Dedifferentiated amniotic fluid mesenchymal stem cell (primary cell): ENCODE results near the gene SMCO4.

Source experiments
- DNase-seq: peaks from one replicate; pipeline ENCODE4 v3.0.0-alpha.2; 2016; ENCODE audit errors: extremely low spot score

Gene SMCO4

GRCh38 chr11:93504110-93505095 lies 38.8 kb downstream of the SMCO4 start:
- no peak for DNase-seq

DNA sequence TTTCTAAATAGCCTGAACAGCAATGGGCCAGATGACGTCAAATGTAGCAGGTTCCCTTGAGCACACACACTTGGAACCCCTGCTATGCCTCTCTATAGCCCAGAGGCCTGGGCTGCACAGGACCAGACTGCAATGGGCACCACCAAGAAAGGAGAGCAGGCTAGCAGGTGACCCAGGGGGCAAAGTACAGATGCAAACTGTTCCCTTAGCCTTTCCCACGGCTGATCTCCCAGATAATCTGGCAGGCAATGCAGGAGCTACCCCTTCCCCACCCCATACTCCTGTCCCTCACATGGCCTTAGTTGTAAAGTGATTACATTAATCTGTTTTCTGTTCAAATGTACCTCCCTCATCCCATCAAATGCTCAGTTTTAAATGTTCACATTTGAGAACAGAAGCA lies 41.3 kb downstream of the SMCO4 start:
- DNase-seq = no peak

DNA sequence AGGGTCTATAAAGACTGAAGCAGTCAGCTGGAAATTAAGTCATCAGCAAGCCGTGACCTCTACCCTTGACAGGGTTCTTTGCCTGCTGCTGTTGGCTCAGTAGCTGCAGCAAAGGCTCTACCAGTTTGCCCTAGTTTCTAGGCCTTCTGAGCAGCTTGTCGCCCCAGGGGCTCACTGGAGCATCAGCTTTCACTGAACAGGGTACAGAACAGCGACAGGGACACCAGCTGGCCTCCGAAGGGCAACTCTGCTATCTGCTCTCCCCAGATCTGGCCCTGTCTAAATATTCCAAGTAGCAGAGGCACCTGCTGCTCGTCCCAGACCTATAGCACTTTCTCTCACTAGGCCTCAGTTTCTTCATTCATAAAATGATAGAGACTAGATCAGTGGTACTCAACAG lies 42.4 kb downstream of the SMCO4 start:
- DNase-seq = no peak

DNA sequence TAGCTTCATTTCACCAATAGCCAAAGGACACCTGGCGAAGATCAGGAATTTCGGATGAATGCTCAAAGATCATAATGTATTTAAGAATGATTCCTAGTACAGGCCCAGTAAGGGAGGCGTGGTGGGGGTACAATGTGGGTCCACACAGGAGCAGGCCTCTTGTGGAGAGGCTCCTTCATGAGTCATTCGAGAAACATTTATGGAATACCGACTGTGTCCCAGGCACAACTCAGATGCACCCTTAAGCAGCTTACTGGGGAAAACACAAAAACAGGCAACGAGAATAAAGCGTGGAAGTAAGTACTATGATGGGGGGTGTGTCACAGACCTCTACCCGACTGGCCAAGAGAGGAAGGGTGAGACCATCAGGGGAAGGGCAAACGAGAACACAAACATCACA lies 44.5 kb downstream of the SMCO4 start:
- no peak for DNase-seq

DNA sequence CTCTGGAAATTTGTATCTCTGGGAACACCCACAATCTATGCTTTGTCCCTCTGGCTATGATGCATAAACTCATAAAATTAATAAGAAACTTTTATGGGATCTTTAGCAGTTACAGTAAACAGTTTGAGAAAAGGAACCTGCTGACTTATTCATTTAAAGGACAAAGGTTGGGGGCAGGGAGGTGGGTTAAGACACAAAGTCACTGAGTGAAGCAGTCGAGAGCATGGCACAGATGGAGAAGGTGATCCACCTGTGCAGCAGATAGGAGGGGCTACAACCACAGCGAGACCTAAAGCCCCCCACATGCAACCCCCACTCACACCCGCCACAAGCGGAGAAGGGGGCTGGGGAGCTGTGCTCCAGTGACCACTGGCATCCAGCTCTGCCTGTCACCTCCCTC lies 45.0 kb downstream of the SMCO4 start:
- no peak for DNase-seq

- DNase-seq = no peak
Measured at GRCh38 chr11:93497596-93497995, 45.6 kb downstream of the SMCO4 start.

- DNase-seq = no peak
Measured at GRCh38 chr11:93494357-93494756, 48.8 kb downstream of the SMCO4 start.

GRCh38 chr11:93493252-93493897 lies 49.8 kb downstream of the SMCO4 start:
- DNase-seq = no peak

- no peak for DNase-seq
Measured at GRCh38 chr11:93492464-93493251, 50.5 kb downstream of the SMCO4 start.

GRCh38 chr11:93491973-93492372 lies 51.2 kb downstream of the SMCO4 start:
- DNase-seq = no peak

DNA sequence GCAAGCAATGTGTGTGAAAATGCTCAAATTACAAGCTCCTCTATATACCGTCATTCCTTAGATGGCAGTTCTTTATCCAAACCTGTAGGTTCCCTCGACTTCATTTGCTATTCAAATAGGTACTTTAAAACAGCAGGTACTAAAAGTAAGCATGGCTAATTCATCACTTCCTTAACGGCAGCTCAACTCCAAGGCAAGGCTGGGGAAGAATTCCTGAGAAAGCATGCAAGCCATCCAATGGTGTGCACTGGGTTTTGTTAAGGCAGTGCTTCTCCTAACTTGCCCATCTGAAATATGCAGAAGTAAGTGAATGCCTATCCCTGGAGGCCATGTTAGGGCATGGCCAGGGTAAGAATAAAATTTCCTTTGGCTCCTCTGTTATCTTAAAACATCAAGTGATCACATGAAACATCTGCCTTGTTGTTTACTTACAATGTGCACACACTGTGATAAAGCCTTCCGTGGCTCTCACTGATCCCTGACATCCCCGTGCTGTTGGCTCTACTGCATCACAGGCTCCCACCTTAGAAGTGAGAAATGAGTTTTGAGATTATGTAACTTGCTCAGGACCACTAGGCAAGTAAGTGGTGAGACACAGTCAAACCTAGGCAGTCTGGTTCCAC lies 52.1 kb downstream of the SMCO4 start:
- DNase-seq = no peak

DNA sequence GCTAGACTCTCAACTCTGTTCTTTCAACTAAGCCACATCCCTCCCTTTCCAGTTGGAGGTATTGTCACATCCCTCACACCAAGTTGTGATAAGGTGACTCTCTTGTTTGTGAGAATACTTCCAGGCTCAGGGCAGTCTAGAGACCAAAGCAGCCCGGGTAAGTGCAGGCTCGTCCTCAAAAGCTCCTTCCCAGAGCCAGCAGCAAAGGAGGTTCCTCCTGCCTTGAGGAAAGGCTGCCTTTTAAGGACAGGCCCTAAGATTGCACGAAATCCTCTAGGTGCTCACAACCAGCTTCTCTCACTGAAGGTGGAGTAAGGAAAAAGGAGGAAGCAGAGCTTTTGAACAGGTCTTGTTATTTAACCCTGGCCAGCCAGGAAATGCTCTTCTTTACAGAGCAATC lies 53.4 kb downstream of the SMCO4 start:
- no peak for DNase-seq

- no peak for DNase-seq
Measured at GRCh38 chr11:93487032-93487483, 56.1 kb downstream of the SMCO4 start.

DNA sequence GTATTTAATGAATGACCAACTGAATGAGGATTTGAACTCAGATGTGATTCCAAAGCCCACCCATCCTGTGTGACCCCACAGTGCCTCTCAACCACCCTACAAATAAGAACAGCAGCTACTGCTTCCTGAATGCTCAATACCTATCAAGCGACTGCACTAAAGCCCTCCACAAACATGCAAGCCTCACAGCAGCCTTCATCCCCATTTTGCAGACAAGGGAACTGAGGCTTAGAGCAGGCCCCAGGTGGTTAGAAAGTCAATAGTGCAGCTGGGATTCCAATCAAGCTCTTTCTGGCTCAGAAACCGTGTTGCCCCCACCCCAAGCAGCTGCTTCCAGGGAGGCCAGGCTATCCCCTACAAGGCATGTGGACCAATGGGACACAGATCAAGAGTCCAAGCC lies 57.2 kb downstream of the SMCO4 start:
- no peak for DNase-seq

DNA sequence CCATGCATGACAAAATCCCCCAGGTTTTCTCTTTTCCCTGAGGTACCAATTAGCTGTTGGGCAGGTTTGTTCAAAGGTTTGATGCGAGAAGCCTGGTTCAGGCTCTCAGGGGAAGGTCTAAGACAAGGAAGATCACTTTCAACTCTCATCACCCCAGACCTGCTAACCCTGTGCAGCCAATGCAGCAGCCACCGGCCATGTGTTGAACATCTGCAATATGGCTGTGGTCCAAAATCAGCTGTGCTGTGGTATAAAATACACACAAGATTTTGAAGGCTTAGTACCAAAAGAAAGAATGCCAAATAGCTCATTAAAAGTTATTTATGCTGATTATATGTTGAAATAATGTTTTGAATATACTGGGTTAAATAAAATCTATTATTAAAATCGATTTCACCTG lies 58.5 kb downstream of the SMCO4 start:
- DNase-seq = no peak

DNA sequence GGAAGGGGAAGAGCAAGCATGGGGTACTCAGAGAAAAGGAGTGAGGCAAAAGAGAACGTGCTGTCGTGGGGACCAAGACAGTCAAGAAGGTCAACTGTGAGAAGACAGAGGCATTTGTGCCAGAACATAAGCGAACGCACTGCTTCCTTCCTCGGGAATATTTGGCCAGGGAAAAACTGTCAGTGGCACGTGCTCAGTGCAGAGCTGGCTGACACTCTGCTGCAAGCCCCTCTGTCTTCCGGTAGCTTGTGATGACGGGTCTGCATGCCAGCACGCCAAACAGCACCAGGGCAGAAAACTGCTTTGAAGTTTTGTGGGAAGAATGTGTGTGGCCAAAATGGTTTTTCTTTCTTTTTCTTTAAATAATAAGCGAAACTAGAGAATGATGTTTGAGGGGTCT lies 60.6 kb downstream of the SMCO4 start:
- no peak for DNase-seq

- no peak for DNase-seq
Measured at GRCh38 chr11:93481696-93482095, 61.5 kb downstream of the SMCO4 start.

DNA sequence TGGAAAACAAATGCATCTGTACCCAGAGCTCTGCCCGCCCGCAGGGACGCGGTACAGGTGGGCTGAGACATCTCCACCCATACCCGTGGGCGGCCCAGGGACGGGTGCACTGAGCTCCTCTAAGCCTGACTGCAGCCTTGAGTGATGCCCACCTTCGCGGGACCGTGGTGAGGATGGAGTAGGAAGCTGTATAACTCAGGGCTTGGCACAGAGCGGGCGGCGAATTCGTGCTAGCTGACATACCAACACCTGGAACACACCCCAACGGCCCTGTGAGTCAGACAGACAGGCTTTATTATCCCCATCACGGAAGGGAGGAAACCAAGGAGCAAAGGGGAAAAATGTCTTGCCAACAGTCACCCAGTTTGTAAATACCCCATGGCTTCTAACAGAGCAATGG lies 61.9 kb downstream of the SMCO4 start:
- no peak for DNase-seq

GRCh38 chr11:93480756-93481155 lies 62.4 kb downstream of the SMCO4 start:
- no peak for DNase-seq

GRCh38 chr11:93480256-93480655 lies 62.9 kb downstream of the SMCO4 start:
- DNase-seq = no peak

DNA sequence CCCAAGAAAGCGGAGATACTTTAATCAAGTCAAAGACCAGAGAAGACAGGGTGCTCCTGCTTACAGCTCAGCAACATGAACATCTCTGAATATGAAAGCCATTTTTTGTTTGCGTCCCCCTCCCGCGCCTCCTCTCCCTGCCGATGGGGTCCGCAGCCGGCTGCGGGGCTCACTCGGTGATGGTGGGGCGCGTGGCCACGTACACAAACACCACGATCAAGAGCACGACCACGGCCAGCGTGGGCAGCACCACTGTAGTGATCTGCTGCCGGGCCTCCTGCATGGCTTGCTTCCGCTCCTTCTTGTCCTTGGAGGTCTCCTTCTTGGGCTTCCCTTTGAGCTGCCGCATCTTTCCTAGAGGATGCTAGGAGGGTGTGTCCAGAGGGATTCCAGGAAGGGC lies 64.3 kb downstream of the SMCO4 start:
- DNase-seq = no peak

DNA sequence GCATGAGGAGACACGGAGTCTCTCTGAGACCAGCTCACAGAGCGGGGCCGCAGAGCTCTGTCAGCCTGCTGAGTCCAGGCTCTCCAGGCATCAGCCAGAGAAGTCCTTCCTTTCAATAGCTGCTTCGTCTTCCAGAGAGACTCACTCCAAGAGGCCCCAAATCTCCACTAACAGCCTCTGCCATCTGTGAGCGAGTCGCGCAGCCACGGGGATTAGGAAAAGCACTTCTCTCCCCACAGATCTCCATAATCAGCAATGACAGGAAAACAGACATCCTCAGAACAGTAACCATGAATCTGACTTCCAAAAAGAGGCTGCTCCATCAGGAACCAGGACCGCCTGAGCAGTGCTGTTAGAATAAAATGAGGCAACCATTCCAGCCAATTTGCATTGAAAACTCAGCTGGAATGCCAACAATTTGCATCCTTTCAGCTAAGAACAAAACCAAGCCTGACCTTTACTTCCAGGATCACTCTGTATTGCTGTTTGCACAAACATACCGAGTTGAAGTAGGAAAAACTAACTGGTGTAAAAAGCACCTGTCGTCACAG lies 65.4 kb downstream of the SMCO4 start:
- no peak for DNase-seq
